HepG2 (cell line): ENCODE data around the gene ALDH4A1. TPM values are rescaled to one million over a fixed set of nuclear protein-coding genes. Genes with fewer than 3 reads are reported as not detected.

Source experiments
- HOXA3 ChIP-seq: sonication (generic); formaldehyde crosslinking; IDR thresholded peaks from 2 replicates; pipeline ENCODE4 v1.5.0; 2020; ENCODE audit warnings: missing genetic modification reagents
- HOXA5 ChIP-seq: sonication (generic); formaldehyde crosslinking; IDR thresholded peaks from 2 replicates; pipeline ENCODE4 v1.4.0; 2020; ENCODE audit warnings: missing genetic modification reagents
- KDM5B ChIP-seq: sonication (generic); formaldehyde crosslinking; IDR thresholded peaks from 2 replicates; pipeline ENCODE4 v1.4.0; 2020; ENCODE audit warnings: missing genetic modification reagents, mild to moderate bottlenecking, borderline replicate concordance
- KLF16 ChIP-seq, 2 experiments: sonication (generic) in 1 of 2; formaldehyde crosslinking in 1 of 2; IDR thresholded peaks; 2 replicates each; pipeline versions ENCODE4 v1.6.1 to v1.8.0; 2016 to 2023; ENCODE audit warnings: missing genetic modification reagents in 2 of 2, missing compliant biosample characterization in 1 of 2
- MXD4 ChIP-seq: IDR thresholded peaks from 2 replicates; pipeline ENCODE4 v1.6.1; 2016; ENCODE audit warnings: mild to moderate bottlenecking, missing biosample characterization, missing genetic modification reagents
- RARG ChIP-seq: sonication (generic); formaldehyde crosslinking; IDR thresholded peaks from 2 replicates; pipeline ENCODE4 v1.4.0; 2020; ENCODE audit warnings: low read depth, mild to moderate bottlenecking, missing genetic modification reagents
- RNF2 ChIP-seq: fragments of 450-650 bp; conservative IDR thresholded peaks from 2 replicates; pipeline ENCODE4 v1.6.1; 2016; ENCODE audit warnings: low read depth
- SCMH1 ChIP-seq: sonication (generic); formaldehyde crosslinking; IDR thresholded peaks from 2 replicates; pipeline ENCODE4 v1.9.0; 2021; ENCODE audit warnings: missing genetic modification reagents, mild to moderate bottlenecking, borderline replicate concordance
- SOX5 ChIP-seq: IDR thresholded peaks from 2 replicates; pipeline ENCODE4 v1.6.1; 2016; ENCODE audit warnings: borderline replicate concordance
- TBX2 ChIP-seq: sonication (generic); formaldehyde crosslinking; IDR thresholded peaks from 2 replicates; pipeline ENCODE4 v1.5.0; 2020; ENCODE audit warnings: missing genetic modification reagents, mild to moderate bottlenecking, borderline replicate concordance
- ZNF335 ChIP-seq: sonication (generic); formaldehyde crosslinking; IDR thresholded peaks from 2 replicates; pipeline ENCODE4 v1.4.0; 2020; ENCODE audit warnings: missing genetic modification reagents
- ZNF766 ChIP-seq: sonication (generic); formaldehyde crosslinking; IDR thresholded peaks from 2 replicates; pipeline ENCODE4 v1.5.0; 2020; ENCODE audit warnings: missing genetic modification reagents, borderline replicate concordance
- polyA plus RNA-seq, 8 experiments: library from polyadenylated mRNA; depleted of rRNA in 3 of 8; stranded (reverse) in 7 of 8; unstranded in 1 of 8; fragments of >200 nt; fragmentation: Illumina TruSeq in 4 of 8; extraction: Trizol in 4 of 8; gene quantifications; 2 replicates each; pipeline versions ENCODE4 v1.2.1 to v1.2.3, GENCODE V29; 2011 to 2016; ENCODE audit warnings: low read depth in 4 of 8, missing spikeins in 1 of 8, mixed read lengths in 1 of 8; ENCODE audit not compliant: insufficient read depth in 1 of 8
- total RNA-seq, 5 experiments: library from RNA; depleted of rRNA; stranded (reverse); fragments of >200 nt; fragmentation: Illumina TruSeq; extraction: Trizol; gene quantifications; 2 replicates each; pipeline ENCODE4 v1.2.3, GENCODE V29; 2016; ENCODE audit warnings: low read depth in 1 of 5
- TF ChIP-seq, protein P1 (sequence below): sonication (generic); formaldehyde crosslinking; IDR thresholded peaks from 2 replicates; pipeline ENCODE4 v1.5.0; 2020; ENCODE audit warnings: missing genetic modification reagents, mild to moderate bottlenecking, borderline replicate concordance
- TF ChIP-seq, protein P2 (sequence below): sonication (generic); formaldehyde crosslinking; IDR thresholded peaks from 2 replicates; pipeline ENCODE4 v1.8.1; 2023; ENCODE audit warnings: mild to moderate bottlenecking, moderate library complexity, missing genetic modification reagents
- TF ChIP-seq, protein P3 (sequence below): sonication (generic); formaldehyde crosslinking; IDR thresholded peaks from 2 replicates; pipeline ENCODE4 v1.4.0; 2020; ENCODE audit warnings: missing genetic modification reagents
- TF ChIP-seq, protein P4 (sequence below): IDR thresholded peaks from 2 replicates; pipeline ENCODE4 v1.4.0; 2020; ENCODE audit warnings: mild to moderate bottlenecking, missing genetic modification reagents

Gene ALDH4A1
- total and polyA plus RNA-seq, 2 of the 13 experiments (the other 11 are each of a cell fraction or from before 2014, with no cell fraction given): 76.4 to 240 TPM

DNA sequence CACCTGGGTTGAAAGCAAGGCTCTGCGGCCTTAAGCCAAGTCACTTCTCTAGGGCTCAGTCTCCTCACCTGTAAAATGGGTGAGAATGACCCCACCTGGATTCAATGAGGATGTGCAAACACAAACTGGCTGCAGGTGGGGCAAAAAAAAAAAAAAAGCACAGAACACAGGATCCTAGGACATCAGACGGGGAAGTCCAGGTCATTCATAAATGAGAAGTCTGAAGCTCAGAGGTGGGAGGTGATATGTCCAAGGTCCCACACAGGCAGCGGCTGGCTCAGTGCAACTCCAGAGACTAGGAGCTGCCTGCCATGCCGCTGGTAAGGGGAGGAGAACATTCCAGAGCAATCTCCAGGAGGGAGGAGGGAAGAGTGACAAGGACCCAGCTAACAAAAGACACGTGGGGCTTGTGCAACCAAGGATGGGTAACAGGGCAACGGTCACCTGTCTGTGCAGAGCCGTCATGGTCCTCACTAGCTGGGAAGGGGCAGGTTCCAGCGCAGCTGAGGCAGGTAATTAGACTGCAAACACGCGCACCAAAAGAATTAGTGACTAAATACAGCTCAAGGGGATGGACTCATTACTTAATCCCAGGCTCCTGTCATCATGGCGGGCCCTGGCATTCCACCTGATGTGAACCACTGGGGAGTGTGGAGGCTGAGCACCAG is 34.6 kb upstream of the ALDH4A1 start (continued):
- TF ChIP-seq, protein P1, sequence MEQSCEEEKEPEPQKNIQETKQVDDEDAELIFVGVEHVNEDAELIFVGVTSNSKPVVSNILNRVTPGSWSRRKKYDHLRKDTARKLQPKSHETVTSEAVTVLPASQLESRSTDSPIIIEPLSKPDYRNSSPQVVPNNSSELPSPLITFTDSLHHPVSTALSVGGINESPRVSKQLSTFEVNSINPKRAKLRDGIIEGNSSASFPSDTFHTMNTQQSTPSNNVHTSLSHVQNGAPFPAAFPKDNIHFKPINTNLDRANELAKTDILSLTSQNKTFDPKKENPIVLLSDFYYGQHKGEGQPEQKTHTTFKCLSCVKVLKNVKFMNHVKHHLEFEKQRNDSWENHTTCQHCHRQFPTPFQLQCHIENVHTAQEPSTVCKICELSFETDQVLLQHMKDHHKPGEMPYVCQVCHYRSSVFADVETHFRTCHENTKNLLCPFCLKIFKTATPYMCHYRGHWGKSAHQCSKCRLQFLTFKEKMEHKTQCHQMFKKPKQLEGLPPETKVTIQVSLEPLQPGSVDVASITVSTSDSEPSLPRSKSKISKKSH (CRISPR knock-in tag): peak; percentile 21; the same call in 1 of the 2 replicates
- TF ChIP-seq, protein P2, sequence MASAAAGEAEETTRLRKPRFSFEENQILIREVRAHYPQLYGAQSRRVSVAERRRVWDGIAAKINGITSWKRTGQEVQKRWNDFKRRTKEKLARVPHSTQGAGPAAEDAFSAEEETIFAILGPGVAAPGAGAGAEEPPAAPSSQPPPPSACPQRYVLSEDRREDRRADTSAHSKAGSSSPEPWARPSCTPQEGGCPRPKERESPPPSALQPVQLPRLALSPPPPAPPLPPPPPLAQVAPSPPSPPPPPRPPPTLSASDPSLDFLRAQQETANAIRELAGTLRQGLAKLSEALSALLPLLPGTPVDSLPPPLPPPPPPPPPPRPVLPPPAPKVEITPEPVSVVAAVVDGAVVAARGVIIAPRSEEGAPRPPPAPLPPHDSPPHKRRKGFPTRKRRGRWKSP (CRISPR knock-in tag): peak; percentile 71; the same call in 1 of the 2 replicates
- TF ChIP-seq SCMH1: no peak
- TF ChIP-seq RNF2: peak; percentile 64; the same call in 1 of the 2 replicates
- TF ChIP-seq RARG: no peak
- TF ChIP-seq, protein P3, sequence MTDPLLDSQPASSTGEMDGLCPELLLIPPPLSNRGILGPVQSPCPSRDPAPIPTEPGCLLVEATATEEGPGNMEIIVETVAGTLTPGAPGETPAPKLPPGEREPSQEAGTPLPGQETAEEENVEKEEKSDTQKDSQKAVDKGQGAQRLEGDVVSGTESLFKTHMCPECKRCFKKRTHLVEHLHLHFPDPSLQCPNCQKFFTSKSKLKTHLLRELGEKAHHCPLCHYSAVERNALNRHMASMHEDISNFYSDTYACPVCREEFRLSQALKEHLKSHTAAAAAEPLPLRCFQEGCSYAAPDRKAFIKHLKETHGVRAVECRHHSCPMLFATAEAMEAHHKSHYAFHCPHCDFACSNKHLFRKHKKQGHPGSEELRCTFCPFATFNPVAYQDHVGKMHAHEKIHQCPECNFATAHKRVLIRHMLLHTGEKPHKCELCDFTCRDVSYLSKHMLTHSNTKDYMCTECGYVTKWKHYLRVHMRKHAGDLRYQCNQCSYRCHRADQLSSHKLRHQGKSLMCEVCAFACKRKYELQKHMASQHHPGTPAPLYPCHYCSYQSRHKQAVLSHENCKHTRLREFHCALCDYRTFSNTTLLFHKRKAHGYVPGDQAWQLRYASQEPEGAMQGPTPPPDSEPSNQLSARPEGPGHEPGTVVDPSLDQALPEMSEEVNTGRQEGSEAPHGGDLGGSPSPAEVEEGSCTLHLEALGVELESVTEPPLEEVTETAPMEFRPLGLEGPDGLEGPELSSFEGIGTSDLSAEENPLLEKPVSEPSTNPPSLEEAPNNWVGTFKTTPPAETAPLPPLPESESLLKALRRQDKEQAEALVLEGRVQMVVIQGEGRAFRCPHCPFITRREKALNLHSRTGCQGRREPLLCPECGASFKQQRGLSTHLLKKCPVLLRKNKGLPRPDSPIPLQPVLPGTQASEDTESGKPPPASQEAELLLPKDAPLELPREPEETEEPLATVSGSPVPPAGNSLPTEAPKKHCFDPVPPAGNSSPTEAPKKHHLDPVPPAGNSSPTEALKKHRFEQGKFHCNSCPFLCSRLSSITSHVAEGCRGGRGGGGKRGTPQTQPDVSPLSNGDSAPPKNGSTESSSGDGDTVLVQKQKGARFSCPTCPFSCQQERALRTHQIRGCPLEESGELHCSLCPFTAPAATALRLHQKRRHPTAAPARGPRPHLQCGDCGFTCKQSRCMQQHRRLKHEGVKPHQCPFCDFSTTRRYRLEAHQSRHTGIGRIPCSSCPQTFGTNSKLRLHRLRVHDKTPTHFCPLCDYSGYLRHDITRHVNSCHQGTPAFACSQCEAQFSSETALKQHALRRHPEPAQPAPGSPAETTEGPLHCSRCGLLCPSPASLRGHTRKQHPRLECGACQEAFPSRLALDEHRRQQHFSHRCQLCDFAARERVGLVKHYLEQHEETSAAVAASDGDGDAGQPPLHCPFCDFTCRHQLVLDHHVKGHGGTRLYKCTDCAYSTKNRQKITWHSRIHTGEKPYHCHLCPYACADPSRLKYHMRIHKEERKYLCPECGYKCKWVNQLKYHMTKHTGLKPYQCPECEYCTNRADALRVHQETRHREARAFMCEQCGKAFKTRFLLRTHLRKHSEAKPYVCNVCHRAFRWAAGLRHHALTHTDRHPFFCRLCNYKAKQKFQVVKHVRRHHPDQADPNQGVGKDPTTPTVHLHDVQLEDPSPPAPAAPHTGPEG: 0 out of 2 replicates have a peak, but pooled peaks have one; percentile 32
- TF ChIP-seq KLF16 (CRISPR knock-in tag; IDR thresholded peaks at IDR 0.05): 0 out of 4 replicates have a peak, but pooled peaks of 1 of the 2 experiments have one; percentile 29
- peak; percentile 57; the same call in 1 of the 2 replicates for TF ChIP-seq KDM5B (CRISPR knock-in tag)
- peak; percentile 47; the same call in 1 of the 2 replicates for TF ChIP-seq TBX2 (CRISPR knock-in tag)
- TF ChIP-seq ZNF335 (CRISPR knock-in tag): peak; percentile 50; the same call in 1 of the 2 replicates
- TF ChIP-seq SOX5: peak; percentile 85
- TF ChIP-seq MXD4 (CRISPR knock-in tag): peak; percentile 92
- TF ChIP-seq HOXA3 (CRISPR knock-in tag): peak; percentile 87
- TF ChIP-seq, protein P4, sequence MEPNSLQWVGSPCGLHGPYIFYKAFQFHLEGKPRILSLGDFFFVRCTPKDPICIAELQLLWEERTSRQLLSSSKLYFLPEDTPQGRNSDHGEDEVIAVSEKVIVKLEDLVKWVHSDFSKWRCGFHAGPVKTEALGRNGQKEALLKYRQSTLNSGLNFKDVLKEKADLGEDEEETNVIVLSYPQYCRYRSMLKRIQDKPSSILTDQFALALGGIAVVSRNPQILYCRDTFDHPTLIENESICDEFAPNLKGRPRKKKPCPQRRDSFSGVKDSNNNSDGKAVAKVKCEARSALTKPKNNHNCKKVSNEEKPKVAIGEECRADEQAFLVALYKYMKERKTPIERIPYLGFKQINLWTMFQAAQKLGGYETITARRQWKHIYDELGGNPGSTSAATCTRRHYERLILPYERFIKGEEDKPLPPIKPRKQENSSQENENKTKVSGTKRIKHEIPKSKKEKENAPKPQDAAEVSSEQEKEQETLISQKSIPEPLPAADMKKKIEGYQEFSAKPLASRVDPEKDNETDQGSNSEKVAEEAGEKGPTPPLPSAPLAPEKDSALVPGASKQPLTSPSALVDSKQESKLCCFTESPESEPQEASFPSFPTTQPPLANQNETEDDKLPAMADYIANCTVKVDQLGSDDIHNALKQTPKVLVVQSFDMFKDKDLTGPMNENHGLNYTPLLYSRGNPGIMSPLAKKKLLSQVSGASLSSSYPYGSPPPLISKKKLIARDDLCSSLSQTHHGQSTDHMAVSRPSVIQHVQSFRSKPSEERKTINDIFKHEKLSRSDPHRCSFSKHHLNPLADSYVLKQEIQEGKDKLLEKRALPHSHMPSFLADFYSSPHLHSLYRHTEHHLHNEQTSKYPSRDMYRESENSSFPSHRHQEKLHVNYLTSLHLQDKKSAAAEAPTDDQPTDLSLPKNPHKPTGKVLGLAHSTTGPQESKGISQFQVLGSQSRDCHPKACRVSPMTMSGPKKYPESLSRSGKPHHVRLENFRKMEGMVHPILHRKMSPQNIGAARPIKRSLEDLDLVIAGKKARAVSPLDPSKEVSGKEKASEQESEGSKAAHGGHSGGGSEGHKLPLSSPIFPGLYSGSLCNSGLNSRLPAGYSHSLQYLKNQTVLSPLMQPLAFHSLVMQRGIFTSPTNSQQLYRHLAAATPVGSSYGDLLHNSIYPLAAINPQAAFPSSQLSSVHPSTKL: peak; percentile 68
- TF ChIP-seq ZNF766 (CRISPR knock-in tag): peak; percentile 13; the same call in 1 of the 2 replicates
- no peak for TF ChIP-seq HOXA5 (CRISPR knock-in tag)
